ENCODE data around the gene MDGA2. TPM values are rescaled to one million over a fixed set of nuclear protein-coding genes. Genes with fewer than 3 reads are reported as not detected.

MDGA2 gene
- total and polyA plus RNA-seq, 8 donors, result not detected

- Histone ChIP-seq H3K27me3 (no peaks in the 10 kb centered on the region), H3K36me3 (no peaks in the 10 kb centered on the region), H3K9me3 (no peaks in the 10 kb centered on the region), H3K4me3 (no peak overlapping the region), H3K27ac (no peak overlapping the region), H3K4me1 (no peaks in the 10 kb centered on the region)
- FAIRE-seq, result no peak
- no peak for DNase-seq
- TF ChIP-seq, protein P1, sequence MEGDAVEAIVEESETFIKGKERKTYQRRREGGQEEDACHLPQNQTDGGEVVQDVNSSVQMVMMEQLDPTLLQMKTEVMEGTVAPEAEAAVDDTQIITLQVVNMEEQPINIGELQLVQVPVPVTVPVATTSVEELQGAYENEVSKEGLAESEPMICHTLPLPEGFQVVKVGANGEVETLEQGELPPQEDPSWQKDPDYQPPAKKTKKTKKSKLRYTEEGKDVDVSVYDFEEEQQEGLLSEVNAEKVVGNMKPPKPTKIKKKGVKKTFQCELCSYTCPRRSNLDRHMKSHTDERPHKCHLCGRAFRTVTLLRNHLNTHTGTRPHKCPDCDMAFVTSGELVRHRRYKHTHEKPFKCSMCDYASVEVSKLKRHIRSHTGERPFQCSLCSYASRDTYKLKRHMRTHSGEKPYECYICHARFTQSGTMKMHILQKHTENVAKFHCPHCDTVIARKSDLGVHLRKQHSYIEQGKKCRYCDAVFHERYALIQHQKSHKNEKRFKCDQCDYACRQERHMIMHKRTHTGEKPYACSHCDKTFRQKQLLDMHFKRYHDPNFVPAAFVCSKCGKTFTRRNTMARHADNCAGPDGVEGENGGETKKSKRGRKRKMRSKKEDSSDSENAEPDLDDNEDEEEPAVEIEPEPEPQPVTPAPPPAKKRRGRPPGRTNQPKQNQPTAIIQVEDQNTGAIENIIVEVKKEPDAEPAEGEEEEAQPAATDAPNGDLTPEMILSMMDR (IDR thresholded peaks at IDR 0.05), result no peak
- ATAC-seq, result no peak
- intact Hi-C loops (cut with DNase I), result no loop called here
- 44 to 45% methylated on average over 2 of the region's 2 CpGs for WGBS, 2 donors
These were observed 12.9 kb downstream of the MDGA2 start for GRCh38 chr14:47662466-47662865.

DNA sequence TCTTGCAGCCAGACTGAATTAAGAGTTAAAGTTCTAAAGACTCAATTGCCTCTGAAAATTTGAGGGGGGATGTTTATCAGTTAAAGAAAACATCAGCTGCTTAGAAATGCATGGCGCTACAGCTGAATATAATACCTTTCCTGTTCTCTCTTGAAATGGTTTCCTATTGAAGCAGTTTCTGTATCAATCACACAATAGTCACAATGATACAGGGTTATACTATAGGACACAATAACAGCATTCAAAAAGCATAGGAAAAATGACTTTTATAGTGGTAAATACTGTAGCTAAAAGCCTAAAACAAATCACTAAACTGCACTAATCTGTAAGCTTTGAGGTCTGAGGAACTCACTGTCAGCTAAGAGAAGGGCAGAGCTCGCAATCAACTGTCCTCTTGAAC is 15.2 kb downstream of the MDGA2 start:
- no peak for DNase-seq
- Histone ChIP-seq H3K9me3 (no peaks in the 10 kb centered on the region), H3K4me3 (no peak overlapping the region), H3K27me3 (no peaks in the 10 kb centered on the region), H3K4me1 (no peaks in the 10 kb centered on the region), H3K36me3 (no peaks in the 10 kb centered on the region), H3K27ac (no peak overlapping the region)
- no peak for ATAC-seq
- FAIRE-seq, result no peak
- TF ChIP-seq, protein P1 (IDR thresholded peaks at IDR 0.05), result no peak
- 32 to 35% methylated on average over 2 of the region's 2 CpGs for WGBS, 2 donors
- intact Hi-C loops (cut with DNase I), result no loop called here

DNA sequence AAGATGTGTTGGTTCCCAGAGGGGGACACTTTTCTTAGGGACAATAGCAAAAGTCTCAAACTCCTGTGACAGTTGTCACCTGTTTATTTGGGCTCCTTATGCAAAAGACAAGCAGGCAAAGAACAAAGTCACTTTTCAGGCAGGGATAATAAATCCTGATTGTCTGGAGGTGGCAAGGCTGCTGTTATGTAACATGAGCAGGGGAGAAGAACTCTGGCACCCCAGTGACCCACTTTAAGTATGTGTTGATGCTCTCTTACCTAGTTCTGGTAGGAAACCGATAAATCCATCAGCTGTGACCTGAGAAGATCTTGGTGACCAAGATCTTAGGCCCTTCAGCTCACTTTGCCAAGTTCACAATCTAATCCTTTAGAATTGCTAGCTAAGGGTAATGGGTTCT is 17.4 kb downstream of the MDGA2 start:
- Histone ChIP-seq H3K27ac (no peak overlapping the region), H3K4me1 (no peaks in the 10 kb centered on the region), H3K4me3 (no peak overlapping the region), H3K9me3 (no peaks in the 10 kb centered on the region), H3K27me3 (no peaks in the 10 kb centered on the region), H3K36me3 (no peaks in the 10 kb centered on the region)
- no peak for ATAC-seq
- 70 to 78% methylated on average over 1 of the region's 1 CpG for WGBS, 2 donors
- TF ChIP-seq, protein P1 (IDR thresholded peaks at IDR 0.05), result no peak
- DNase-seq, result no peak
- no peak for FAIRE-seq
- intact Hi-C loops (cut with DNase I), result no loop called here

DNA sequence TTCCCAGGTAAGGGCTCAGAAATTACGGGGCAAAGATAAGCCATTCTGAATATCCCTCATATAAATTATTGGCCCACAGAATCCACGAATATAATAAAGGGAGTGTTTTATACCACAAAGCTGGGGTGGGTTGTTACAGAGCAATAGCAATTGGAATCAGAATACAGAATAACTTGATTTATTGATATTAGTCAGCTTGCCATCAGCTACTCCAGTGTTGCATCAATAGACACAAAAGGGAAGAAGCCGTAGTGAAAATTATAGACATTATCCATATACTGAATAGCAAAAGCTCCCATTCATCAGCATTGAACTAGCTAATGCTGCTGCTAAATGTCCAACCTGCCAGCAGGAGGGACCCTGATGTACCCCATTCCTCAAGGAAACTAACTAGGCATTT is 18.3 kb downstream of the MDGA2 start:
- Histone ChIP-seq H3K4me3 (no peak overlapping the region), H3K27me3 (no peaks in the 10 kb centered on the region), H3K27ac (no peak overlapping the region), H3K36me3 (no peaks in the 10 kb centered on the region), H3K4me1 (no peaks in the 10 kb centered on the region), H3K9me3 (no peaks in the 10 kb centered on the region)
- 60 to 67% methylated on average over 3 of the region's 3 CpGs for WGBS, 2 donors
- no peak for FAIRE-seq
- ATAC-seq, result no peak
- intact Hi-C loops (cut with DNase I), result no loop called here
- TF ChIP-seq, protein P1 (IDR thresholded peaks at IDR 0.05), result no peak
- no peak for DNase-seq

- DNase-seq (no peak), FAIRE-seq (no peak), ATAC-seq (no peak)
- Histone ChIP-seq H3K9me3 (no peaks in the 10 kb centered on the region), H3K27ac (no peak overlapping the region), H3K27me3 (no peaks in the 10 kb centered on the region), H3K36me3 (no peaks in the 10 kb centered on the region), H3K4me1 (no peaks in the 10 kb centered on the region), H3K4me3 (no peak overlapping the region)
- intact Hi-C loops (cut with DNase I), result no loop called here
- TF ChIP-seq, protein P1 (IDR thresholded peaks at IDR 0.05), result no peak
- 57 to 68% methylated on average over 5 of the region's 5 CpGs for WGBS, 2 donors
These were observed 24.1 kb downstream of the MDGA2 start for GRCh38 chr14:47651337-47651736.
